Measurements from ENCODE around the gene GTSE1.

GTSE1 gene

GRCh38 chr22:46281866-46282678 lies 14.6 kb upstream of the GTSE1 start:
- no peak overlapping the region for H3K27ac ChIP-seq
- no peak for DNase-seq (ENCODE audit: low spot score)
- POLR2A ChIA-PET (ENCODE audit: low non-redundant PET) = no interaction called here
- CTCF ChIA-PET = no interaction called here
- no peak for TF ChIP-seq CTCF (conservative IDR thresholded peaks at IDR 0.05; ENCODE audit: low read depth)

DNA sequence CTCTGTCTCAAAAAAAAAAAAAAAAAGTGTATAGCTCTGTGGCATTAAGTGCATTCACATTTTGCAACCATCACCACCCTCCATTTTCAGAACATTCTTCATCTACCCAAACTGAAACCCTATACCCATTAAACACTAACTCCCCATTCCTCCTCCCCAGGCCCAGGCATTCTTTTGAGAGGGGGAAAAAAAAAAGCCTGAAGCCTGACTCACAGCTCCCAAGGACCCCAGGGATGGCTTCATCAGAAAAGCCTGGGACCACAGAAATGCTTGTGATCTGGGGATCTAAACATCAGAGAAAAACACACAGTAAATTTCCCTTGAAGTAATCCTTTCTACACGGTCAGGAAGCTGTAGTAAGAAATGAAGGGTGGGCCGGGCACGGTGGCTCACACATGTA lies 10.7 kb upstream of the GTSE1 start:
- no peak for TF ChIP-seq CTCF (conservative IDR thresholded peaks at IDR 0.05; ENCODE audit: low read depth)
- ChIA-PET POLR2A (ENCODE audit: low non-redundant PET) (no interaction called here), CTCF (interaction anchor here (0.5 kb wide), 1 partner anchor 11 kb away, joined by 3 read pairs; the partner anchor contains the start of gene GTSE1)
- H3K27ac ChIP-seq = no peak overlapping the region
- DNase-seq (ENCODE audit: low spot score) = no peak

- H3K27ac ChIP-seq = peak overlapping the region; percentile 22
- ChIA-PET POLR2A (ENCODE audit: low non-redundant PET) (no interaction called here), CTCF (no interaction called here)
- TF ChIP-seq CTCF (conservative IDR thresholded peaks at IDR 0.05; ENCODE audit: low read depth) = no peak
- no peak for DNase-seq (ENCODE audit: low spot score)
These were observed 9.5 kb upstream of the GTSE1 start for GRCh38 chr22:46286941-46287872.

GRCh38 chr22:46287873-46288751 lies 8.6 kb upstream of the GTSE1 start:
- ChIA-PET POLR2A (ENCODE audit: low non-redundant PET) (no interaction called here), CTCF (no interaction called here)
- no peak for TF ChIP-seq CTCF (conservative IDR thresholded peaks at IDR 0.05; ENCODE audit: low read depth)
- no peak for DNase-seq (ENCODE audit: low spot score)
- H3K27ac ChIP-seq = peak overlapping the region; percentile 22

GRCh38 chr22:46288846-46289243 lies 7.8 kb upstream of the GTSE1 start:
- ChIA-PET POLR2A (ENCODE audit: low non-redundant PET) (no interaction called here), CTCF (no interaction called here)

More at GRCh38 chr22:46288846-46289243, 7.8 kb upstream of the GTSE1 start:
- no peak overlapping the region for H3K27ac ChIP-seq
- no peak for DNase-seq (ENCODE audit: low spot score)
- TF ChIP-seq CTCF (conservative IDR thresholded peaks at IDR 0.05; ENCODE audit: low read depth) = no peak

All from RWPE1 (cell line).